HG03342 (cell line): ENCODE data around the gene CSPG4.

ENCODE experiments used
- ATAC-seq: cut with Tn5 transposase; IDR thresholded peaks from one replicate; pipeline ENCODE4 v1.9.1; 2021; ENCODE audit warnings: mild to moderate bottlenecking, moderate library complexity; ENCODE audit not compliant: unreplicated experiment

CSPG4 gene

GRCh38 chr15:75671730-75672602 lies 40.7 kb downstream of the CSPG4 start:
- ATAC-seq = no peak

- no peak for ATAC-seq
Measured at GRCh38 chr15:75669879-75670212, 42.8 kb downstream of the CSPG4 start.

GRCh38 chr15:75669191-75669878 lies 43.3 kb downstream of the CSPG4 start:
- ATAC-seq = no peak

GRCh38 chr15:75666823-75667501 lies 45.7 kb downstream of the CSPG4 start:
- no peak for ATAC-seq

GRCh38 chr15:75663931-75664421 lies 48.7 kb downstream of the CSPG4 start:
- ATAC-seq = no peak

- ATAC-seq = no peak
Measured at GRCh38 chr15:75662823-75663519, 49.7 kb downstream of the CSPG4 start.

GRCh38 chr15:75661756-75662140 lies 50.9 kb downstream of the CSPG4 start:
- no peak for ATAC-seq

GRCh38 chr15:75661100-75661755 lies 51.4 kb downstream of the CSPG4 start:
- no peak for ATAC-seq

- ATAC-seq = no peak
Measured at GRCh38 chr15:75659928-75660645, 52.6 kb downstream of the CSPG4 start.

- ATAC-seq = no peak
Measured at GRCh38 chr15:75659141-75659771, 53.4 kb downstream of the CSPG4 start.

GRCh38 chr15:75656813-75657212 lies 55.8 kb downstream of the CSPG4 start:
- ATAC-seq = no peak

- no peak for ATAC-seq
Measured at GRCh38 chr15:75656331-75656730, 56.3 kb downstream of the CSPG4 start.

- no peak for ATAC-seq
Measured at GRCh38 chr15:75655931-75656330, 56.7 kb downstream of the CSPG4 start.

GRCh38 chr15:75654201-75654907 lies 58.3 kb downstream of the CSPG4 start:
- ATAC-seq = no peak

- ATAC-seq = no peak
Measured at GRCh38 chr15:75653347-75653913, 59.2 kb downstream of the CSPG4 start.

- no peak for ATAC-seq
Measured at GRCh38 chr15:75651810-75652543, 60.7 kb downstream of the CSPG4 start.

- ATAC-seq = no peak
Measured at GRCh38 chr15:75650908-75651809, 61.5 kb downstream of the CSPG4 start.
